ENCODE data around the gene LIG1.

DNA sequence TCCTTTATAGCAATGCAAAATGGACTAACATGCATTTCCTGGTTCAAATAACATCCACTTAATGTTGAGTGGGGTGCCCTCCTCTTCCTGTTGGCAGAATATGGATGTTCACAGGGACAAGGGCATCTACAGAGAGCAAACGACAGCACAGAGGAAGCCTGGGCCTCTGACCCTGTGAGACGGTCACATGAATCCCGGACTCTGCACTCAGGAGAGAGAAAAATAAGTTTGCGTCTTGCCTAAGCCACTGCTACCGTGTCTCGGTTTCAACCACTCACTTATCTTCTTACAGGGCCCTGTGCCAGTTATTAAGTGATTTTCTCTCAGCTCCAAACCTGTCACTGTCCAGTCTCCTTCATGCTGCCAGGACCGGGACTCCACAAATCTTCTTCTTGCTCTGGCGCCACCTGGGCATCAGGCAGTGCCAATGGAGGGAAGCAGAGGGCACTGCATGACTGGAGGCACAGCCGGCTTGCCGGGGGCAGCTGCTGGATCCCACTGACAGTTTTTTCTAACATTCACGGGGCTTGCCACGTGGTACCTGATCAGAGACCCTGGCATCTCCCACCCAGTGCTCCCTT is 11.8 kb downstream of the LIG1 start:
- TF ChIP-seq, protein P1, sequence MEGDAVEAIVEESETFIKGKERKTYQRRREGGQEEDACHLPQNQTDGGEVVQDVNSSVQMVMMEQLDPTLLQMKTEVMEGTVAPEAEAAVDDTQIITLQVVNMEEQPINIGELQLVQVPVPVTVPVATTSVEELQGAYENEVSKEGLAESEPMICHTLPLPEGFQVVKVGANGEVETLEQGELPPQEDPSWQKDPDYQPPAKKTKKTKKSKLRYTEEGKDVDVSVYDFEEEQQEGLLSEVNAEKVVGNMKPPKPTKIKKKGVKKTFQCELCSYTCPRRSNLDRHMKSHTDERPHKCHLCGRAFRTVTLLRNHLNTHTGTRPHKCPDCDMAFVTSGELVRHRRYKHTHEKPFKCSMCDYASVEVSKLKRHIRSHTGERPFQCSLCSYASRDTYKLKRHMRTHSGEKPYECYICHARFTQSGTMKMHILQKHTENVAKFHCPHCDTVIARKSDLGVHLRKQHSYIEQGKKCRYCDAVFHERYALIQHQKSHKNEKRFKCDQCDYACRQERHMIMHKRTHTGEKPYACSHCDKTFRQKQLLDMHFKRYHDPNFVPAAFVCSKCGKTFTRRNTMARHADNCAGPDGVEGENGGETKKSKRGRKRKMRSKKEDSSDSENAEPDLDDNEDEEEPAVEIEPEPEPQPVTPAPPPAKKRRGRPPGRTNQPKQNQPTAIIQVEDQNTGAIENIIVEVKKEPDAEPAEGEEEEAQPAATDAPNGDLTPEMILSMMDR (IDR thresholded peaks at IDR 0.05): no peak
- no peak for TF ChIP-seq POLR2A (IDR thresholded peaks at IDR 0.05)

All from ovary (tissue), 3 donors.